Endothelial cell of umbilical vein (primary cell): Measurements from ENCODE around the gene ARF6. TPM values are rescaled to one million over a fixed set of nuclear protein-coding genes. Genes with fewer than 3 reads are reported as not detected.

ENCODE experiments used
- BruUV-seq: library from RNA; stranded (reverse); fragments of 400-500 nt; replicated peaks from 2 replicates; lab custom pipeline; 2021; lab: Mats Ljungman, UMichigan
- CTCF ChIA-PET: fragments of 300-600, 350-600 bp; sonication (Branson Sonifier 250); formaldehyde crosslinking; loops from one replicate; lab custom pipeline; 2021; ENCODE audit warnings: antibody characterized with exemption, inconsistent platforms; lab: Charles Lee
- POLR2A ChIA-PET: fragments of 300-600, 350-600 bp; sonication (Branson Sonifier 250); formaldehyde crosslinking; loops from one replicate; lab custom pipeline; 2021; ENCODE audit warnings: antibody characterized with exemption, inconsistent platforms; lab: Charles Lee
- DNase-seq: peaks from one replicate; pipeline ENCODE4 v3.0.0-alpha.2; 2011; ENCODE audit warnings: low read depth, low spot score
- FAIRE-seq: peaks from 2 replicates; lab custom pipeline; 2011; peaks lifted over from hg19 to GRCh38; lab: Jason Lieb, UNC
- H2AFZ ChIP-seq: 2 replicates; pipeline ENCODE4 v1.6.0; 2012; ENCODE audit warnings: low read depth, low read length, control low read depth, inconsistent platforms
- H3K27ac ChIP-seq: 2 replicates; pipeline ENCODE4 v1.5.1; 2011; ENCODE audit warnings: low read depth, mild to moderate bottlenecking, control low read depth, low read length, moderate library complexity; ENCODE audit not compliant: insufficient read depth
- H3K27me3 ChIP-seq, 2 experiments: 2 replicates each; pipeline versions ENCODE4 v1.6.0 to v1.6.1; 2011; ENCODE audit warnings: low read length in 2 of 2, mixed read lengths in 1 of 2; ENCODE audit not compliant: control insufficient read depth in 2 of 2, insufficient read depth in 2 of 2
- H3K36me3 ChIP-seq, 2 experiments: 2 replicates in 1 of 2; 3 replicates in 1 of 2; pipeline ENCODE4 v1.5.1; 2011; ENCODE audit warnings: low read length in 2 of 2, mild to moderate bottlenecking in 1 of 2, moderate library complexity in 1 of 2; ENCODE audit not compliant: control insufficient read depth in 2 of 2, insufficient read depth in 2 of 2; ENCODE audit errors: extremely low read depth in 1 of 2
- H3K4me1 ChIP-seq: 3 replicates; pipeline ENCODE4 v1.5.1; 2011; ENCODE audit warnings: mild to moderate bottlenecking, low read length; ENCODE audit not compliant: control insufficient read depth, insufficient read depth; ENCODE audit errors: extremely low read depth
- H3K4me2 ChIP-seq: 2 replicates; pipeline ENCODE4 v1.6.1; 2011; ENCODE audit warnings: low read length, control low read depth, mixed read lengths; ENCODE audit not compliant: insufficient read depth
- H3K4me3 ChIP-seq, 3 experiments: fragments of 200-600 bp in 1 of 3; sonication (generic), shearing (Covaris generic) in 1 of 3; replicated peaks in 1 of 3; 2 replicates each; pipeline ENCODE4 v1.5.1; 2011 to 2016; ENCODE audit warnings: control low read depth in 3 of 3, low read length in 3 of 3, mild to moderate bottlenecking in 2 of 3, inconsistent platforms in 1 of 3, low read depth in 1 of 3, moderate library complexity in 1 of 3; ENCODE audit not compliant: insufficient read depth in 1 of 3
- H3K79me2 ChIP-seq: 2 replicates; pipeline ENCODE4 v1.6.0; 2012; ENCODE audit warnings: low read length, inconsistent platforms; ENCODE audit not compliant: control insufficient read depth, insufficient read depth
- H3K9ac ChIP-seq: replicated peaks from 2 replicates; pipeline ENCODE3; 2011; ENCODE audit warnings: low read length, control low read depth; ENCODE audit not compliant: insufficient read depth; ENCODE audit errors: extremely low read depth
- H3K9me1 ChIP-seq: replicated peaks from 3 replicates; pipeline ENCODE4 v1.6.0; 2011; ENCODE audit warnings: mild to moderate bottlenecking, low read length; ENCODE audit not compliant: control insufficient read depth, insufficient read depth; ENCODE audit errors: extremely low read depth
- H3K9me3 ChIP-seq: replicated peaks from 2 replicates; pipeline ENCODE4 v1.5.1; 2012; ENCODE audit warnings: low read length, inconsistent platforms; ENCODE audit not compliant: control insufficient read depth, insufficient read depth
- H4K20me1 ChIP-seq: replicated peaks from 2 replicates; pipeline ENCODE3; 2011; ENCODE audit warnings: mild to moderate bottlenecking, low read length; ENCODE audit not compliant: control insufficient read depth, insufficient read depth; ENCODE audit errors: extremely low read depth
- EZH2 ChIP-seq: IDR thresholded peaks from 2 replicates; pipeline ENCODE4 v1.6.1; 2012; ENCODE audit warnings: borderline replicate concordance, low read depth, mild to moderate bottlenecking, moderate library complexity, low read length, inconsistent platforms; ENCODE audit not compliant: severe bottlenecking
- FOS ChIP-seq: IDR thresholded peaks from 2 replicates; pipeline ENCODE4 v1.6.1; 2011; ENCODE audit warnings: mild to moderate bottlenecking, low read length, moderate library complexity, borderline replicate concordance; ENCODE audit not compliant: insufficient read depth
- GATA2 ChIP-seq: IDR thresholded peaks from 2 replicates; pipeline ENCODE4 v1.7.0; 2011; ENCODE audit warnings: low read depth, mild to moderate bottlenecking, moderate library complexity, mixed read lengths, low read length; ENCODE audit not compliant: insufficient read length, insufficient read depth
- JUN ChIP-seq: IDR thresholded peaks from 2 replicates; pipeline ENCODE4 v1.6.1; 2011; ENCODE audit warnings: borderline replicate concordance, low read depth; ENCODE audit not compliant: insufficient read length, insufficient read depth
- MYC ChIP-seq: IDR thresholded peaks from one replicate; pipeline ENCODE4 v1.6.1; 2011; ENCODE audit warnings: mild to moderate bottlenecking, low read depth, low read length
- POLR2A ChIP-seq: IDR thresholded peaks from 2 replicates; pipeline ENCODE4 v1.6.1; 2012; ENCODE audit warnings: low read depth, mild to moderate bottlenecking, control low read depth, low read length
- POLR2AphosphoS5 ChIP-seq: IDR thresholded peaks from 2 replicates; pipeline ENCODE4 v1.6.1; 2012; ENCODE audit warnings: low read depth, mild to moderate bottlenecking, control low read depth, low read length, moderate library complexity; ENCODE audit not compliant: insufficient read depth
- dilution Hi-C: fragments of 300-500 bp; cut with MboI; formaldehyde crosslinking; loops from one replicate; pipeline ENCODE4 v1.15.0; 2019; ENCODE audit warnings: low sequenced_read_pairs; ENCODE audit not compliant: extremely low pct_ligation_motif_present
- intact Hi-C: fragments of 100-400 bp; cut with micrococcal nuclease; formaldehyde crosslinking; loops from one replicate; pipeline ENCODE4 v1.10.0; 2022
- polyA plus RNA-seq, 4 experiments: library from polyadenylated mRNA; depleted of rRNA in 3 of 4; stranded (reverse) in 3 of 4; unstranded in 1 of 4; fragments of >200 nt; gene quantifications; 2 replicates each; pipeline versions ENCODE4 v1.2.1 to v1.2.3, GENCODE V29; 2011 to 2012; ENCODE audit warnings: missing spikeins in 1 of 4
- total RNA-seq: library from RNA; stranded (reverse); gene quantifications from 2 replicates; pipeline ENCODE4 v1.2.3, GENCODE V29; 2021
- TF ChIP-seq, protein P1 (sequence below), 2 donors: IDR thresholded peaks; 1 replicate in 1 of 2; 2 replicates in 1 of 2; pipeline ENCODE4 v1.5.1; 2011; ENCODE audit warnings: low read length in 2 of 2, mild to moderate bottlenecking in 2 of 2, moderate library complexity in 2 of 2, control low read depth in 1 of 2, inconsistent platforms in 1 of 2, low read depth in 1 of 2; ENCODE audit not compliant: insufficient read depth in 1 of 2; ENCODE audit errors: extremely low read depth in 1 of 2
- TF ChIP-seq, protein P2 (sequence below): IDR thresholded peaks from 2 replicates; pipeline ENCODE4 v1.6.1; 2011; ENCODE audit not compliant: insufficient read depth, insufficient read length

Gene ARF6
- total and polyA plus RNA-seq, 2 donors (not counting 3 experiments of a cell fraction or from before 2014, with no cell fraction given): 21.7 to 73.6 TPM

DNA sequence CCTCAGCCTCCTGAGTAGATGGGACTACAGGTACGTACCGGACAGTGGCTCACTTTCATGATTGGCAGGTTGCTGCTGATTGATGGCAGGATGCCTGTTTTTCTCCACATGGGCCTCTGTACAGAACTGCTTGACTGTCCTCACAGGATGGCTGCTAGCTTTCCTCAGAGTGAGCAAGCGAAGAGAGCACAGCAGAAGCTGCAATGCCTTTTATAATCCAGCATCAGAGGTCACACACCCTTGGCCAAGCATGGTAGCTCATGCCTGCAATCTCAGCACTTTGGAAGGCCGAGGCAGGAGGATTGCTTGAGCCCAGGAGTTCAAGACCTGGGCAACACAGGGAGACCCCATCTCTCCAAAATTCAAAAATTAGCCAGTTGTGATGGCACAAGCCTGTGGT, 31.0 kb downstream of the ARF6 start:
- ChIA-PET POLR2A (no interaction called here), CTCF (interaction anchor here (1.9 to 2.2 kb wide), 3 partner anchors 16 to 62 kb away, joined by 5 to 7 read pairs (median 7); no protein-coding TSS in a partner anchor)
- Histone ChIP-seq H2AFZ (no peak overlapping the region), H3K4me2 (no peak overlapping the region), H3K36me3 (no peaks in the 10 kb centered on the region), H3K79me2 (no peaks in the 10 kb centered on the region), H3K9me3 (no peaks in the 10 kb centered on the region), H3K27me3 (no peaks in the 10 kb centered on the region), H3K27ac (no peak overlapping the region), H3K4me1 (no peaks in the 10 kb centered on the region), H3K9me1 (no peaks in the 10 kb centered on the region), H3K4me3 (no peak overlapping the region), H4K20me1 (no peaks in the 10 kb centered on the region), H3K9ac (no peak overlapping the region)
- intact Hi-C loops (no loop called here), dilution Hi-C loops (no loop called here)
- TF ChIP-seq GATA2 (no peak), MYC (no peak), POLR2AphosphoS5 (no peak), JUN (no peak), POLR2A (no peak), EZH2 (no peak), FOS (no peak)
- TF ChIP-seq, protein P1, sequence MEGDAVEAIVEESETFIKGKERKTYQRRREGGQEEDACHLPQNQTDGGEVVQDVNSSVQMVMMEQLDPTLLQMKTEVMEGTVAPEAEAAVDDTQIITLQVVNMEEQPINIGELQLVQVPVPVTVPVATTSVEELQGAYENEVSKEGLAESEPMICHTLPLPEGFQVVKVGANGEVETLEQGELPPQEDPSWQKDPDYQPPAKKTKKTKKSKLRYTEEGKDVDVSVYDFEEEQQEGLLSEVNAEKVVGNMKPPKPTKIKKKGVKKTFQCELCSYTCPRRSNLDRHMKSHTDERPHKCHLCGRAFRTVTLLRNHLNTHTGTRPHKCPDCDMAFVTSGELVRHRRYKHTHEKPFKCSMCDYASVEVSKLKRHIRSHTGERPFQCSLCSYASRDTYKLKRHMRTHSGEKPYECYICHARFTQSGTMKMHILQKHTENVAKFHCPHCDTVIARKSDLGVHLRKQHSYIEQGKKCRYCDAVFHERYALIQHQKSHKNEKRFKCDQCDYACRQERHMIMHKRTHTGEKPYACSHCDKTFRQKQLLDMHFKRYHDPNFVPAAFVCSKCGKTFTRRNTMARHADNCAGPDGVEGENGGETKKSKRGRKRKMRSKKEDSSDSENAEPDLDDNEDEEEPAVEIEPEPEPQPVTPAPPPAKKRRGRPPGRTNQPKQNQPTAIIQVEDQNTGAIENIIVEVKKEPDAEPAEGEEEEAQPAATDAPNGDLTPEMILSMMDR (IDR thresholded peaks at IDR 0.05; ENCODE audit: extremely low read depth in 1 of 2, insufficient read depth in 1 of 2, low read depth in 1 of 2, low read length in 2 of 2): no peak
- TF ChIP-seq, protein P2, sequence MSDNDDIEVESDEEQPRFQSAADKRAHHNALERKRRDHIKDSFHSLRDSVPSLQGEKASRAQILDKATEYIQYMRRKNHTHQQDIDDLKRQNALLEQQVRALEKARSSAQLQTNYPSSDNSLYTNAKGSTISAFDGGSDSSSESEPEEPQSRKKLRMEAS: no peak
- FAIRE-seq: no peak
- no TSS peak for BruUV-seq
- DNase-seq: no peak
